Measurements from ENCODE around the gene SEL1L.
"Not testable (repeated sequence)": the region's sequence is repeated elsewhere in the genome, so short reads cannot be mapped to it uniquely, and the experiment has no call there.

The SEL1L gene

GRCh38 chr14:81450100-81450531, 83.5 kb downstream of the SEL1L start:
- in situ Hi-C loops (cut with MboI; ENCODE audit: low sequenced_read_pairs) = loop anchor here (25.0 kb wide), 1 partner anchor 188 kb away; no protein-coding TSS in a partner anchor

- in situ Hi-C loops (cut with MboI; ENCODE audit: low sequenced_read_pairs) = no loop called here
These were observed 84.1 kb downstream of the SEL1L start for GRCh38 chr14:81449576-81449975.

DNA sequence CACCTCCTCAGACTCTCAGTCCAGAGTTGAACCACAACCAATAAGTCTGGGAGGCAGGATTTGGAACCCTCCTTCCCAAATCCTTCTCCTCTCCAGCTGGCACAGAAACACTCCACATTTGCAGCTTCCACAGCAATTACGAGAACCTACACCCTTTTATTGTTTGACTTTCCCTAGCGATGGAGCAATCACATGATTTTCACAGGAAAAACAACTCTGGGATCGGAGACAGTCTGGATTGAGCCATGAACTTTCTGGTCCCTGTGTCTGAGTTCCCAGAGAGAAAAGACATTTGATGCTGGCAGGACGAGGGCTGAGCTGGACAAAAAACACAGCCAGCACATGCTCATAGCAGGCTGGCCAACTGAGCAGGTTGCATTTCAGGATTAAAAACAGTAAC, 84.5 kb downstream of the SEL1L start:
- in situ Hi-C loops (cut with MboI; ENCODE audit: low sequenced_read_pairs) = no loop called here

DNA sequence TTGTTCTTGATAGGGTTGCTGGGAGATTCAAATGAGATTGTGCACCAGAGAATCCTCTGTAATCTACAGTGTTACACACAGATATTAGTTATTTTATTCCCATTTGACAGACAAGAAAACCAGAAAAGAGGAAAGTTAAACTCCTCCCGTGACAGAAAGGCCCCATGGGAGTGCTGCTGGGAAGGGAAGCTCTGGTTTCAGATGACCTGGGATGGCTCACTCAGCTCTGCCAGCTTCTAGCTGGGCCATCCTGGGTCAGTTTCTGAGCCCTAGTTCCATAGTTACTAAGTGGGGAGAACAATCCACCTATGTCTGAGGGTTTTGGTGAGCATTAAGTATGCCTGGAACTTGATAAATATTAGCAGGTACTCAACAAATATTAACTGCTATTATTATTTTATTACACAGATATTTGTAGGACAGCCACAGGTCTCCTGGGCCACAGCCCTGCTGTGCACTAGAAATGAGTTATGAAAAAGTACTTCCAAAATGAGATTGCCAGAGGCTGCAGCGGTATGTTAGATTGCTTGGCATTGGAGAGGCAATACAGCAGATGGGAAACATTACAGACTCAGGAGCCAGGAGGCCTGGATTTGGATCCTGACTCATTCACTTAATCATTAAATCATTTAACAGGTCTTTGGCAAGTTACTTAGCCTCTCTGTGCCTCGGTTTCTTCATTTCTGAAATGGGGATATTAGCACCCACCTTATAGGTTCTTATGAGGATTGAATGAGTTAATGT, 86.5 kb downstream of the SEL1L start:
- in situ Hi-C loops (cut with MboI; ENCODE audit: low sequenced_read_pairs) = no loop called here

DNA sequence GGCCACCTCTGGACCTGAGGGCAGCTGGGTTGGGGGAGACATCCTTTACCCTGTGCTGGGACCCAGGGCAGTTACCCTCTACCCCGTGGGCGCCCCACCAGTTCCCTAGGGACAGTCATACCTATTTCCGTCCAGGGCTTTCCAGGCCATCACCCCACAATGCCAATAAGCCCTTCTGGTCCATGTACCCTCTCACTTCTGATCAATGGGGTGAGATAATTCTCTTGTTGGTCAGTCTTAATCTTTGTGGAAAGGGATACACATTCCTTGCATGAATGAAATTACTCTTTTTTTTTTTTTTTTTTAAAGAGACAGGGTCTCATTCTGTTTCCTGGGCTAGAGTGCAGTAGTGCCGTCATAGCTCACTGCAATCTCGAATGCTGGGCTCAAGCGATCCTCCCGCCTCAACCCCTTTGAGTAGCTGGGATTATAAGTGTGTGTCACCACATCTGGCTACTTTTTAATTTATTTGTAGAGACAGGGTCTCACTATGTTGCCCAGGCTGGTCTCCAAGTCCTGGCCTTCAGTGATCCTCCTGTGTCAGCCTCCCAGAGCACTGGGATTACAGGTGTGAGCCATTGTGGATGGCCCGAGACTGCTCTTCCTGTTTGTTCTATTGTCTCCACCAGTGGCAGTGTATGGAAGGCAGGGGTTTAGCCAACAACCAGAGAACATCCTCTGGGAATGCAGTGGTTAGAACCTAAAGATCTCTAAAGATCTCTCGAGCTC, 87.2 kb downstream of the SEL1L start:
- in situ Hi-C loops (cut with MboI; ENCODE audit: low sequenced_read_pairs) = no loop called here

DNA sequence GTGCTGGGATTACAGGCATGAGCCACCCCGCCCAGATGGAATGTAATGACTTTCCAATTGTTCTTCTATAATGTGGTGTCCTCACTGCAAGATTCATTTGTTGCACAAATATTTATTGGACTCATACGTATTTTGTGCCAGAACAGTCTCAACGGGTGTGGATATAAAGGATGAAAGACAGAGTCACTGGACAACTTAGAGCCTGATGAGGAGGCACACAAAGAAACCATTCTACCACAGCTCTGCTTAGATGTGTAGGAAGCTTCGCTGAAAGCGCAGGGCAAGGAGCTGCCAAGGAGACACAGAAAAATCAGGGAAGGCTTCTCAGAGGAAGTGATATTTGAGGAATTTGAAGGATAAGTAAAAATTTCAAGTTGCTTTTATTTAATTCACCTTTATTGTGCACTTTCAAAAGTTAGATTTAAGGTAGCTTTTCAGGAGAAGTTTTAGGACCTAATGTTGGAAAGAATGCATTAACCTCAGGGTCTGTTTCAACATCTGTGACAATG, 92.0 kb downstream of the SEL1L start:
- in situ Hi-C loops (cut with MboI; ENCODE audit: low sequenced_read_pairs) = no loop called here

DNA sequence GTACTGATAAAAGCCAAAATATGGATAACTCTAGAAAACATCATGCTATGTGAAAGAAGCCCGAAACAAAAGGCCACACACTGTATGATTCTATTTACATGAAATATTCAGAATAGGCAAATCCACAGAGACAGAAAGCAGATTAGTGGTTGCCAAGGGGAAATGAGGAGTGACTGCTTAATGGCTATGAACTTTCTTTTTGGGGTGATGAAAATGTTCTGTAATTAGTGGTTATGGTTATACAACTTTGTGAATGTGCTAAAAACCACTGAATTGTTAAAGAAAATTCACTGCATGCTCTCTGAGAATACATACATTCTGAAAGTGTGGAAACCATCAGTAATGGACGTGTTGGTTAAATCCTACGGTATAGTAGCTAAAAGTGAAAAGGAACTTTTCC, 93.6 kb downstream of the SEL1L start:
- in situ Hi-C loops (cut with MboI; ENCODE audit: low sequenced_read_pairs) = no loop called here

GRCh38 chr14:81437244-81437643, 96.4 kb downstream of the SEL1L start:
- in situ Hi-C loops (cut with MboI; ENCODE audit: low sequenced_read_pairs) = no loop called here

GRCh38 chr14:81436296-81437138, 97.1 kb downstream of the SEL1L start:
- in situ Hi-C loops (cut with MboI; ENCODE audit: low sequenced_read_pairs) = no loop called here

DNA sequence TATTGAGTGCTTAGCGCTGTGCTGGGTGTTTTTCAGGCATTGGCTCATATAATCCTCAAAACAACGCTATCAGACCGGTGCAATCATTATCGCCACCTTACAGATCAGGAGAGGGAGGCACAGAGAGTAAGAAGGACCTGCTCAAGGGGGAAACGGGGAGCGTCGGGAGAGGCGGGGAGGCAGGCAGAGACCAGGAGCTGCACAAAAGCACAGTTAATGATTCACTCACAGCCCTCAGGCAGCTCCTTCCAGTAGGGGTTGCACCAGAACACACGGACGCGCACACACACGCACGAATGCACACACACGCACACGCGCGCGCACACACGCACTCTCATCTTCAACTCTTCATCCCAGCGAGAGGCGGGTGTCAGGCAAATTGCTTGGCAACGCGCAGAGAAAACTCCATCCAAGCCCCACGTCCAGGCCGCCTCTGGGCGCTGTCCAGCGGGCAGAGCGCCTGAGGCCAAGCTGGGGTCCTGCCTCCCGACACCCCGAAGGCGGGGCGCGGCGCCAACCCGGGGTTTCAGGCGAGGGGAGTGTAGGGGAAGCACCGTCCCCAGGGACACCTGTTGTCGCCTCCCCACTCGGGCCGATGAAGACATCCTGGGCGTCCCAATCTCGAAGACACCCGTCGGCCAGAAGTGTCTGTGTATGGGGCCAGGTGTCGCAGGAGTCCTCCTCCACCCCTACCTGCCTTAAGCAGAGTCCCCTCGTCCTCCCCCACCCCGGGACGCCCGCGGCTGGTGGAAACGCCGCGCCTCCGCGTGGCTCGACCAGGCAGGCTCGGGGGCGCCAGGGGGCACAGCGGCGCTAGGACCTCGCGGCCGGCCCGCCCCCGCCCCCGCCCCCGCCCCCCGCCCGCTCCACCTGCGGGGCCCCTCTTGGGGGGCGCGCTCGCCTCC, 98.0 kb downstream of the SEL1L start:
- in situ Hi-C loops (cut with MboI; ENCODE audit: low sequenced_read_pairs) = no loop called here

GRCh38 chr14:81435048-81435390, 98.6 kb downstream of the SEL1L start:
- in situ Hi-C loops (cut with MboI; ENCODE audit: low sequenced_read_pairs) = no loop called here

- in situ Hi-C loops (cut with MboI; ENCODE audit: low sequenced_read_pairs) = no loop called here
These were observed 99.4 kb downstream of the SEL1L start for GRCh38 chr14:81434230-81434629.

- in situ Hi-C loops (cut with MboI; ENCODE audit: low sequenced_read_pairs) = no loop called here
These were observed 100.3 kb downstream of the SEL1L start for GRCh38 chr14:81433378-81433777.

DNA sequence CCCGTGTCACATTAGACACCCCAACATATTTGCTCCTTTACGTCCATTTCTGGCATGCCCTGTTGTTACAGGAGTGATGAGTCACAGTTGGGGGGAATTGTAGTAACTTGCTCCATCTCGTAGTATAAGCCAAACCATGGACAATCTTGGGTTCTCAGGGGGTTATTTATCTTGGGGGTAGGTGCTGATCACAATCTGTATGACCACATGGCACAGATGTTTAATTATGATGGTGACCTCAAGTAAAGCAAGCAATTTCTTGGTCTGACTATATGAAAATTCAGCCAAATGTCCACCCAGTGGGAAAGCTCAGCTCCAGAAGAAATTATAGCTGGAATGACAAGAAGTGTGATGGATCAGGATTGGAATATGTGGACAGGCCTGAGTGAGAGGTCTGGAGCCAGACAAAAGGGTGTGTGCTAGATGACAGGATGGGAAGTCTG, 101.4 kb downstream of the SEL1L start:
- in situ Hi-C loops (cut with MboI; ENCODE audit: low sequenced_read_pairs) = no loop called here

DNA sequence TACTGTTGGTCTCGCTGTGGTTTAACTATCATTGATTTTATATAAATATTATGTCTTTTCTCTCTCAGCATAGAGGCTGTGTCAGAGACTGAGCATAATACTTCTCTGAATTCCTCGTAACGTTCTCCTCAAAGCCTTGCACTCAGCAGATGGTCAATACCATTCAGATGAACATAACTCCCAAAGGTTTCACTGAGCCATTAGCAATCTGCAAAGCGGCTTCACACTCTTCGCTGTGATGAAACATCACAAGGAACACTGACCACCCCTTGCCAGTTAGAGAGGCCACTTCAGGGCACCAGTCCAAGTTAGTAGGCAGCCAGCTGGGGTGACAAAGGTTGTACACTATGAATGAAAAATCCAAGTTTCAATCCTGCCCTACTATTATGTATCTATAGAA, 103.4 kb downstream of the SEL1L start:
- in situ Hi-C loops (cut with MboI; ENCODE audit: low sequenced_read_pairs) = no loop called here

DNA sequence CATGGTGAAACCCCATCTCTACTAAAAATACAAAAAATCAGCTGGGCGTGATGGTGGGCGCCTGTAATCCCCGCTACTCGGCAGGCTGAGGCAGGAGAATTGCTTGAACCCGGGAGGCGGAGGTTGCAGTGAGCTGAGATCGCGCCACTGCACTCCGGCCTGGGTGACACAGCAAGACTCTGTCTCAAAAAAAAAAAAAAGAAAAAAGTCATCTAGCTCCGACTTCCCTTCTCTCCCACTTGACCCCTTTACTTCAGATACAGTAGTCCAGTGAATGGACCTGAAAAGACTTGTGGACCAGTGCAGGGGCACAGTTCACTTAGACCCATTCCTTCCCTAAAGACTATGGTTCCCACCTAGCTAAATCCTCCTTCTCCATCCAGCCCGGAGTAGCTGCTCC, 103.9 kb downstream of the SEL1L start:
- in situ Hi-C loops (cut with MboI; ENCODE audit: low sequenced_read_pairs) = not testable (repeated sequence)

- in situ Hi-C loops (cut with MboI; ENCODE audit: low sequenced_read_pairs) = no loop called here
These were observed 104.6 kb downstream of the SEL1L start for GRCh38 chr14:81429028-81429427.

DNA sequence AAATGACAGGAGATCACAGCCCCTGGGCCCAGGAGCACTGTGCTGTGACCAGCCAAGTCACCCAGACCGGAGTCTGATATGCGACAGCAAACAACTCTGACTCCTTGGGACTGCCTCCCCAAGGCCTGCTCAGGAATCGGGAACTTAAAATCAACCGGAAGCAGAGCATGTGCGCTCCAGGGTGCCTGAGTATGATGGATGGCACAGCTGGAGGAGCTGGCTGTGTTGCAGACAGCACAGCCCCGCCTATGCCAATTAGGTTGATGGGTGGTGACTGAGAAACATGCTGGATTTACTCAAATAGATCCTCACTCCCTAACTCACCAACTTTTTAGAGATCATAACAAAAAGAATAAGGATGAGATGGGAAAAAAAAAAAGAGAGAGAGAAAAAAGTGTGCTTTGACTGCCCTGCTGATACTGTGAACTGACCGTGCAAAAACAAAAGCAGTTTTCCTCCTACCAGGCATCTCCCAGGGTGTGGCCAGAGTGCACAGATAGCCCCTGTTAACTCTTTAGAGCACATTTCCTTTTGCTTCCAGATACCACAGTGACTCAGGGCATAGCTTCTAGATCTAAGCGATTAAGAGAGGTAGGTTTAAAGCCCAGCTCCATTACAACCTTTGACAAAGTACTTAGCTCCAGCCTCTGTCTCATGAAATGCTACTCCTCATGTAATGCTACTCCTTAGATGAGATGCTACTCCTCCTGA, 106.2 kb downstream of the SEL1L start:
- in situ Hi-C loops (cut with MboI; ENCODE audit: low sequenced_read_pairs) = no loop called here

DNA sequence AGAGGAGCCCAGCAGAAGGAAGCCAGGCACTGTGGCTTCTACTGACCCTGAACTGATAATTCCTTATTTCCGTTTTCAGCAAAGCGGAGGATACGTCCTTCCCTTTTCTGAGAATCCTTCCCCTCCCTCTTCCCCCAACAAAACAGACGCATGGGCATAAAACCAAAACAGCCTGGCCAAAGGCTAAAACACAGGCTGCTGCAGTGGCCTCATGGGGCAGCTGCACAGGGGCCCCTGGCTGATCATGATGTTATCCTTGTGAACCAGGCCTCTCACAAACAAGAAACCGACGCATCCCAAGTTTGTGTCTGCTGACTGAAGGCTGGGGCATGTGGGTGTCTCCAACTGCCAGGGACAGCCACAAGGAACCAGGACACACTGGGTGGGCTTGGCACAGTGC, 110.1 kb downstream of the SEL1L start:
- in situ Hi-C loops (cut with MboI; ENCODE audit: low sequenced_read_pairs) = no loop called here

Measured in HL-60/S4 (cell line).